GM18505 (cell line): ENCODE data around the gene SPIRE2.
"Not testable (repeated sequence)": the region's sequence is repeated elsewhere in the genome, so short reads cannot be mapped to it uniquely, and the experiment has no call there.

Source experiments
- ATAC-seq: cut with Tn5 transposase; IDR thresholded peaks from one replicate; pipeline ENCODE4 v1.9.1; 2021; ENCODE audit not compliant: unreplicated experiment
- POLR2A ChIP-seq: IDR thresholded peaks from 4 replicates; pipeline ENCODE4 v1.6.1; 2011; ENCODE audit warnings: borderline replicate concordance; ENCODE audit not compliant: insufficient read depth, insufficient read length; ENCODE audit errors: extremely low read depth

SPIRE2 gene

DNA sequence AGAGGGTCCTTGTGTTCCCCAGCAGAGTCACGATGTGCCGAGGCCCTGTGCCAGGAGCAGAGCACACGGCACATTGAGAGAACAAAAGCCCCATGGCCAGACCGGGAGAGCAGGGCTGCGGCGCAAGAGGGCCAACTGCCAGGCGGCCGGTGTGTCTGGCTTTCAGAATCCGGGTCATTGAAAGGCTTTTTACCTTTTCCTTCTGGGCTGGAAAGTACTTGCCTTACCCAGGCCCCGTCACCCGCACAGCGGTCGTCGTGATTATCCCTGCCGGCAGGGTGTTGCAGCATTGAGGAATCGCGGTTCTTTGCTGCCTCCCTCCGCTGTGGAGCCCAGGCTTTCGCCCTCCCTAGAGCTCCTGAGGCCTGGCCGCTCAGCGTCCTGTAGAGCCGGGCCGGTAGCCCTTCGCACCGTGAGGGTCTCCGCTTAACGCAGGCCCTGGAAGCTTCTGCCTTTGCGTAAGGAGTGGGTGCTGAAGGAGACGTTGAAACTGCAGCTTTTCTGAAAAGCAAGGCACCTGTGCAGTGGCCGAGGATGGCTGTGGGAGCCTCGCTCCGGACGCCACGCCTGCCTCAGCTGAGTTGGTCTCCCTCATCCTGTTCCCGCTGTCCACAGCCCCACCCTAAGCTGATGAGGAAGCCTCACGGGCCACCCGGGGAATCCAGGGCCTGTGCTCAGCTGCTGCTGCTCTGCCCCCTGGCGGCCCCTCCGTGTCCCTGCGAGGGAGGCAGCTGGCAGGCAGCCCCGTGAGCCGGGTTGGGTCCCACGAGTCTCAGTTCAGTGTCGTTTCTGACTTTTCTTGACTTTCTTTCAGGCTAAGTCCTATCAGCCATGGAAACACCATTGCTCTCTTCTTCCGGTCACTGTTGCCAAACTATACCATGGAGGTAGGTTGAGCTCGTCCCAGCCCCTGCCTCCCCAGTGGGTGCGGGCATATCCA lies 81.8 kb downstream of the SPIRE2 start:
- TF ChIP-seq POLR2A: no peak
- ATAC-seq: peak; percentile 50

DNA sequence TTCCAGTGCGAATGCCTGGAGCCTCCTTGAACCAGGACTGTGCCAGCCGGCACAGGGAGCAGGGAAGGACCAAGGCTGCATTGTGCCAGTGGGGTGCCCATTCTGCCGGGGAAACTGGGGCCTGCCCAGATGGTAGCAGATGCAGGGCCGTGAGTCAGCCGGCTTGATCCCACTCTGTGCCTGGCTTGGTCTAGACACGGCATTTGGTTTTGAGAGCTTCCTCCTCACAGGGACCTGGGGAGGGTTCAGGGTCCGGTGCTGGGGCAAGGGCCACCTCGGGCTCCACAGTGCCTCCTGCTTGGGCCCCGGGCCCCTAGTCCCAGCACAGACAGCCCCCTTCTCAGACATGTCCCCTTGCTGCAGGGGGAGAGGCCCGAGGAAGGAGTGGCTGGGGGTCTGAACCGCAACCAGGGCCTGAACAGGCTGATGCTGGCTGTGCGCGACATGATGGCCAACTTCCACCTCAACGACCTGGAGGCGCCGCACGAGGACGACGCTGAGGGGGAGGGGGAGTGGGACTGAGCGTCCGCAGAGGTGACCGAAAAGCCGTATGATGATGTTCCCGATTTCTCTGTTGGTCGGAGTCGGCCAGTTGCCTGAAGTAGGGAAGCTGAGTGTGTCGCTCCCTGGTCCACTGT lies 82.6 kb downstream of the SPIRE2 start:
- no peak for TF ChIP-seq POLR2A
- no peak for ATAC-seq

DNA sequence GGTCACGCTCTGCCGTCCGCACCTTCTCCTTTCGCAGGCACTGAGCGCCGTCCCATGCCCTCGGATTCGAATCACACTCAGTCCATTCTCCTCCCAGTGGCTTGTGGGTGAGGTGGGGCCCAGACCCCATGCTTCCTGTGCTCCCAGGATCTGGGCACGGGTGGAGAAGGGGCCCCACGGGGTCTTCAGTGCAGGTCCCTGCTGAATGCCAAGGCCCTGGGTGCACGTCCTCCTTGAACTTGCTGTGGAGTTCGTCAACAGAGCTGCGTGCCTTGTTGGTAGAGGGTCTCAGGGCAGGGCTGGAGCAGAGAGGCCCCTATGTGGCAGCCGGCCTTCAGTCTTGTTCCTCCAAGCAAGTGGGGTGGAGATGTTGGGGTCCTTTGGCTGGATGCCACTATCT lies 83.1 kb downstream of the SPIRE2 start:
- no peak for TF ChIP-seq POLR2A
- no peak for ATAC-seq

DNA sequence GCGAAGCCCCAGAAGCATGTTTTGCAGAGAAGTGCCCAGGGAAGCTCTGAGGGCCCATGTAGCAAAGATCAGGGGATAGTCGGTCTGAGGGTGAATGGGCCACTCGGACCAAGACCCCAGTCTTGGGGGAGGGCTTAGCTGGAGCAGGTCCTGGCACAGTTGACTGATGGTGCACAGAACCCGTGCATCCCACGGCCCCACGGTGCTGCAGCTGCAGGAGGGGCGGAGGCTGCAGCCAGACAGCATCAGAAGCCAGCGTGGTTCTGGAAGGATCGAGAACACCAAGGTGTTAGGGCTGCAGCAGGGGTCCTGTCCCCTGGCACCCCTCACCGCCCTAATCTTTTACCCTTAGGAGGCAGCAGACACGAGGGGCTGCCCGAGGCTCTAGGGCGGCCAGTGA lies 83.9 kb downstream of the SPIRE2 start:
- no peak for ATAC-seq
- TF ChIP-seq POLR2A: no peak

DNA sequence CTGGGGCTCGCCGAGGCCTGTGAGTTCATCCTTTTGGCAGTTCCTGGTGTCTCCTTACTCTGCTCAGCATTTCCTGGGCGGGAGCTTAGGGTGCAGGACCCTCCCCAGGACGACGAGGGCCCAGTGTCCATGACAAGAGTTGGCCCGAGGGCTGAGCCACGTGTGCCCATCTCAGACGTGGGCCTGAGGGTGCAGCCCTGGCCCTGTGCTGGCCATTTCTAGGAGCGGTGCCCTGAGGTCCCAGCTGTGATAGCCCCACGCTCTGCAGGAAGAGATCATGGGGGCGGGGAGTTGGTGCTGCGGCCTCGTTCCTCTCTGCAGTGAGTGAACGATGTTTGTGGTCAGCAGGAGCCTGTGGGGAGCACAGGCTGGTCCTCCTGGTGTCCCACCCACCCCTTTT lies 84.4 kb downstream of the SPIRE2 start:
- no peak for ATAC-seq
- no peak for TF ChIP-seq POLR2A

DNA sequence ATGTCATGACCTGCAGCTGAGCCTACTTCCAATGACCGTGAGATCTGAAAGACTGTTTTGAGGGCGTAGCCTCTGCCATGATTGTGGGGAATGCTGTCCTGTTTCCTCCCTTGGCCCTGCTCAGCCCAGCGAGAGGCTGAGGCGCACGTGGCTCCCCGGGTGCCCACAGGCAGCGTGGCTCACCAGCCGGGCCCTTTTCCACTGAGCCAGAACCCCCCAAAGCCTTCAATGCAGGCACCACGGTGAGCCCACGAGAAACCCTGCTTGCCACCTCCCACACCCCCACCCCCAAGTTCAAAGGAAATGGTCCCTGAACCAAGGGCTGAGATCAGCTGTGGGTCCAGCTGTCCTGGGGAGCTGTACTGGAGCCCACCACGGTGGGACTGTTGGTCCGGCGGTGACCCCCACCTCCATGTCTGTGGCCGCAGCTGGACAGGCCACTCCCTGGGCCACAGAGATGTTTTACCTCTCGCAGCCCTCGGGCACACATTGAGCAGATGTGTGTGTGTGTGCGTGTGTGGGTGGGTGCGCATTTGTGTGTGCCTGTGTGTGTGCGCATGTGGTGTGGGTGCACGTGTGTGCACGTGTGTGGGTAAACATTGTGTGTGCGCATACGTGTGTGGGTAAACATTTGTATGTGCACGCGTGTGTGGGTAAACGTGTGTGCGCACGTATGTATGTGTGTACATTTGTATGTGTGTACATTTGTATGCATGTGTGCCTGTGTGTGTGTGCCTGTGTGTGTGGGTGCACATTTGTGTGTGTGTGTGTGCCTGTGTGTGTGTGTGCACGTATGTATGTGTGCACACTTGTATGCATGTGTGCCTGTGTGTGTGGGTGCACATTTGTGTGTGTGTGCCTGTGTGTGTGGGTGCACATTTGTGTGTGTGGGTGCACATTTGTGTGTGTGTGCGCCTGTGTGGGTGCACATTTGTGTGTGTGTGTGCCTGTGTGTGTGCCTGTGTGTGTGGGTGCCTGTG lies 85.4 kb downstream of the SPIRE2 start:
- TF ChIP-seq POLR2A: no peak
- ATAC-seq: no peak

DNA sequence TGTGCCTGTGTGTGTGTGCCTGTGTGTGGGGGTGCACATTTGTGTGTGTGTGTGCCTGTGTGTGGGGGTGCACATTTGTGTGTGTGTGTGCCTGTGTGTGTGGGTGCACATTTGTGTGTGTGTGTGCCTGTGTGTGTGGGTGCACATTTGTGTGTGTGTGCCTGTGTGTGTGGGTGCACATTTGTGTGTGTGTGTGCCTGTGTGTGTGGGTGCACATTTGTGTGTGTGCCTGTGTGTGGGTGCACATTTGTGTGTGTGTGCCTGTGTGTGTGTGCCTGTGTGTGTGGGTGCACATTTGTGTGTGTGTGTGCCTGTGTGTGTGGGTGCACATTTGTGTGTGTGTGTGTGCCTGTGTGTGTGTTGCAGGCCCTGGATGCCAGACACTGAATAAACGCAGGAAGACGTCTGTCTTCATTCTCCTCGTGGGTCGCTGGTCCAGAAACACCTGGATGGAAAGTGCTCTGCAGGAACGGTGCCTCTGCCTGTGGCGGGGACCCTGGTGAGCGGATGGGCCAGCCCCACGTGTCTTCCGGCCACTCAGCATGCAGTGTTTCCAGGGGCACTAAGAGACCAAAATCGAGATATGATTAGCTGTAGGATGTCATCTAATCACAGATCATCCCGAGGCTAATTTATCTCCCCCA lies 86.5 kb downstream of the SPIRE2 start:
- ATAC-seq: not testable (repeated sequence)

DNA sequence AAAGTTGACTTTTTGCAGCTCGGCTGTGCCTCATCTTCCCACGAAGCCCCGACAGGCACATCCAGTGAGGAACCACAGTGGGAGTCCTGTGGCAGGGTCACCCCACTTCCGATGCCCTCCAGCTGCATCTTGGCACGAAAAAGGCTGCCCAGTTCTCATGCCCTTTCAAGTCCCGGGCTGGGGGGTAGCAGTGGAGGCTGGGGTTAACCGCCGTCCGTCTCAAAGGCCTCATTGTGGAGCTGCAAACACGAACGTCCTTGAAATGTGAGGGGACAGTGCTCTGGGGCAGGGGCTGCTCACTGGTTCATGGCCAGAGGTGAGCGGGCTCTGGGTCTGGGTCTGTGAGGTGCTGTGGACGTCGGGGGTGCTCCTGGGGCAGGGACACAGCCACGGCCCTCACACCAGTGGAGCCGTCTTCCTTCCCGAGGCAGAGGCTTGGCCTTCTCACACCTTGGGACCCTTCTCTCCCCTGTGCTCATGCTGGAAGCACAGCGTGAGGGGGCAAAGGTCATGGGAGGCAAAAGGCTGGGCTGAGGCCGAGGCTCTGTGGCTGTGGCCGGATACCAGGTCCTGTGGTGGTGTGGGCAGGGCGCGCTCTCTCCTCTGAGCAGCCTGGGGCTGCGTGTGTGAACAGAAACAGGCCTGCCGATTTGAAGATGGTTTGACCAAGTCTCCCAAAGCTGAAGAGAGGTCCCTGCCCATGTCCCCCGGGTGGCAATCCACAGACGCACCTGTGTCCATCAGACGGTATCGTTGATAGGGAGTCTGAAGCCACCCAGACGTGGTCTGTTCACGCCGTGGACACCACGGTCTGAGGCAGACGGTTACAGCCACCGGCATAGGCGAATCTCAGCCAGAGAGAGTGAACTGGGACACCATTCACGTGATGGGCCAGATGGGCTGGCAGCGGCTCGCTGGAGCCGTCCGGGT lies 87.3 kb downstream of the SPIRE2 start:
- ATAC-seq: no peak
- no peak for TF ChIP-seq POLR2A

DNA sequence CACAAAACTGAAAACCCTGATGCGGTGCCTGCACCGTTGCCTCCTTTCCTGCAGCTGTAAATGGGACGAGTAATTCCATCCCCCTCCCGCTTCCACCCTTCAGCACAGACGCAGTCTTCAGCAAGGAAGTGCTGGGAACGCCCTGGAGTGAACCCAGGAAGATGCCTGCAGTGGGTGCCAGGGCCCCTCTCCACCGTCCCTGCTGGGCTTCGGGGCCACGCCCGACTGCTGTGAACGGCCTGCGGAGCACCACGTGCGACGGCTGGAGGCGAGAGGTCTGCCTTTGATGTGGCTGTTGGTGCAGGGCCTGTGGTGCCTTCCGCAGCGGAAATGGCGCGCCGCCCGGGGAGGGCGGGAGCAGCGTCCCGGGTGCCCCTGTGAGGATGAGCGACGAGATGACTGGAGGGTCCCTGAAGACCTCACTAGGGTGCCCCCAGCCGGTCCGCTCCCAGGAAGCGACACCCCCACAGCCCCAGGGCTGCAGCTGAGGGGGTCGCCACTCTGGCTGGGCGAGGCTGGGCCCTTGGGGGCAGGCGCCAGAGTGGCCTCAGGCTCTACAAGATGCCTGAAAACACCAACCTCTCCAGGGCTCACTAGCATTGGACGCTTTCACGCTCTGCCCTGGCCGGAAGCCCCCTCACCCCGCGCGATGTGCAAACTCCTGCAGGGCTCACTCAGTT lies 89.6 kb downstream of the SPIRE2 start:
- ATAC-seq: peak; percentile 65
- peak; percentile 53 for TF ChIP-seq POLR2A

DNA sequence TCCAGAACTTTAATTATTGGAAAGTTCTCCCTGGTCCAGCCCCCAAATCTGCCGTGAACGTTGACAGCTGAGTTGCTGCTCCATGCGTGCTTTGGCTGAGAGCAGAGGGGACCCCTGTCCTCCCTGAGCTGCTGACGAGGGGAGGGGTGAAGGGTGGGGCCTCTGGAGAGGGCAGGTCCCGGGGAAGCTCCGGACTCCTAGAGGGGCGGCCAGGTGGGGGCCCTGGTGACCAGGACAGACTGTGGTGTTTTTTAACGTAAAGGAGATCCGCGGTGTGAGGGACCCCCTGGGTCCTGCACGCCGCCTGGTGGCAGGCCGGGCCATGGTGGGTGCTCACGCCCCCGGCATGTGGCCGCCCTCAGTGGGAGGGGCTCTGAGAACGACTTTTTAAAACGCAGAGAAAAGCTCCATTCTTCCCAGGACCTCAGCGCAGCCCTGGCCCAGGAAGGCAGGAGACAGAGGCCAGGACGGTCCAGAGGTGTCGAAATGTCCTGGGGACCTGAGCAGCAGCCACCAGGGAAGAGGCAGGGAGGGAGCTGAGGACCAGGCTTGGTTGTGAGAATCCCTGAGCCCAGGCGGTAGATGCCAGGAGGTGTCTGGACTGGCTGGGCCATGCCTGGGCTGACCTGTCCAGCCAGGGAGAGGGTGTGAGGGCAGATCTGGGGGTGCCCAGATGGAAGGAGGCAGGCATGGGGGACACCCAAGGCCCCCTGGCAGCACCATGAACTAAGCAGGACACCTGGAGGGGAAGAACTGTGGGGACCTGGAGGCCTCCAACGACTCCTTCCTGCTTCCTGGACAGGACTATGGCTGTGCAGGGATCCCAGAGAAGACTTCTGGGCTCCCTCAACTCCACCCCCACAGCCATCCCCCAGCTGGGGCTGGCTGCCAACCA lies 90.4 kb downstream of the SPIRE2 start, which contains the start of gene MC1R:
Gene MC1R, plus strand, starts transcription at position 410 of the 895 bp plus-strand sequence. Its CDS starts 397 bp downstream, at position 807.
- no peak for ATAC-seq
- no peak for TF ChIP-seq POLR2A

DNA sequence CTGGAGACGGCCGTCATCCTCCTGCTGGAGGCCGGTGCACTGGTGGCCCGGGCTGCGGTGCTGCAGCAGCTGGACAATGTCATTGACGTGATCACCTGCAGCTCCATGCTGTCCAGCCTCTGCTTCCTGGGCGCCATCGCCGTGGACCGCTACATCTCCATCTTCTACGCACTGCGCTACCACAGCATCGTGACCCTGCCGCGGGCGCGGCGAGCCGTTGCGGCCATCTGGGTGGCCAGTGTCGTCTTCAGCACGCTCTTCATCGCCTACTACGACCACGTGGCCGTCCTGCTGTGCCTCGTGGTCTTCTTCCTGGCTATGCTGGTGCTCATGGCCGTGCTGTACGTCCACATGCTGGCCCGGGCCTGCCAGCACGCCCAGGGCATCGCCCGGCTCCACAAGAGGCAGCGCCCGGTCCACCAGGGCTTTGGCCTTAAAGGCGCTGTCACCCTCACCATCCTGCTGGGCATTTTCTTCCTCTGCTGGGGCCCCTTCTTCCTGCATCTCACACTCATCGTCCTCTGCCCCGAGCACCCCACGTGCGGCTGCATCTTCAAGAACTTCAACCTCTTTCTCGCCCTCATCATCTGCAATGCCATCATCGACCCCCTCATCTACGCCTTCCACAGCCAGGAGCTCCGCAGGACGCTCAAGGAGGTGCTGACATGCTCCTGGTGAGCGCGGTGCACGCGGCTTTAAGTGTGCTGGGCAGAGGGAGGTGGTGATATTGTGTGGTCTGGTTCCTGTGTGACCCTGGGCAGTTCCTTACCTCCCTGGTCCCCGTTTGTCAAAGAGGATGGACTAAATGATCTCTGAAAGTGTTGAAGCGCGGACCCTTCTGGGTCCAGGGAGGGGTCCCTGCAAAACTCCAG lies 91.5 kb downstream of the SPIRE2 start:
- no peak for TF ChIP-seq POLR2A
- no peak for ATAC-seq
